ENCODE measurements around the gene RAVER2. TPM values are rescaled to one million over a fixed set of nuclear protein-coding genes. Genes with fewer than 3 reads are reported as not detected.
"Not testable (repeated sequence)": the region's sequence is repeated elsewhere in the genome, so short reads cannot be mapped to it uniquely, and the experiment has no call there.

RAVER2 gene
- total RNA-seq, 1 experiment from 2014 or later = 13.3 TPM

GRCh38 chr1:64775113-64775512 lies 30.2 kb downstream of the RAVER2 start:
- Histone ChIP-seq H2AK5ac (ENCODE audit: insufficient read length, low read length) (no peak overlapping the region), H3K79me1 (ENCODE audit: insufficient read depth, low read depth, low read length, poor library complexity, severe bottlenecking) (no peaks in the 10 kb centered on the region), H2BK15ac (ENCODE audit: low read depth, low read length) (no peak overlapping the region), H3K27me3 (ENCODE audit: insufficient read depth, low read length) (no peaks in the 10 kb centered on the region), H2BK5ac (ENCODE audit: insufficient read length, low read length) (no peak overlapping the region), H3K9ac (ENCODE audit: extremely low read depth, insufficient read length, low read length) (no peak overlapping the region), H4K91ac (ENCODE audit: insufficient read length, low read depth, low read length) (no peak overlapping the region), H3K18ac (ENCODE audit: insufficient read length, low read depth, low read length) (no peak overlapping the region), H2BK120ac (ENCODE audit: low read depth, low read length, poor library complexity, severe bottlenecking) (no peak overlapping the region), H2BK12ac (ENCODE audit: insufficient read length, low read depth, low read length) (no peak overlapping the region), H4K8ac (replicated peaks; ENCODE audit: insufficient read length, low read depth, low read length) (no peak overlapping the region), H3T11ph (ENCODE audit: low read length) (no peak overlapping the region), H3K79me2 (ENCODE audit: insufficient read depth, low read length) (no peaks in the 10 kb centered on the region), H3K4me1 (ENCODE audit: insufficient read depth, low read length) (no peaks in the 10 kb centered on the region), H4K5ac (ENCODE audit: insufficient read length, low read depth, low read length) (no peak overlapping the region), H3K4ac (ENCODE audit: low read depth, low read length) (no peak overlapping the region), H3K4me2 (ENCODE audit: insufficient read depth, insufficient read length, low read length) (no peak overlapping the region), H2AFZ (ENCODE audit: low read length) (no peak overlapping the region), H4K20me1 (ENCODE audit: control insufficient read depth, insufficient read depth, insufficient read length) (no peaks in the 10 kb centered on the region), H3K23ac (ENCODE audit: insufficient read length, low read depth, low read length) (no peak overlapping the region), H3K27ac (ENCODE audit: insufficient read length, low read depth, low read length) (no peak overlapping the region), H3K56ac (ENCODE audit: insufficient read length, low read depth, low read length) (no peak overlapping the region), H2BK20ac (ENCODE audit: low read depth, low read length, poor library complexity, severe bottlenecking) (no peak overlapping the region), H3K9me3 (ENCODE audit: control insufficient read depth, low read depth, low read length) (no peaks in the 10 kb centered on the region), H3K14ac (ENCODE audit: insufficient read depth, low read length) (no peak overlapping the region), H3K23me2 (ENCODE audit: insufficient read length, low read depth, low read length, poor library complexity, severe bottlenecking) (no peaks in the 10 kb centered on the region)
- Mint-ChIP-seq H3K36me3 (ENCODE audit: insufficient read depth in 1 of 3, low read depth in 3 of 3) (peaks cover 21 to 27% (median 21%) of the 10 kb centered on the region in 3 experiments), H3K4me3 (no peak overlapping the region), H3K27me3 (ENCODE audit: low read depth) (no peaks in the 10 kb centered on the region), H3K4me1 (no peaks in the 10 kb centered on the region), H3K9me3 (peaks cover 9 to 15% of the 10 kb centered on the region in 2 experiments; a peak in 4 of 5 replicates), H3K27ac (no peak overlapping the region)
- 100% methylated on average over 1 of the region's 3 CpGs for WGBS (ENCODE audit: extremely low coverage, insufficient read length, low lambda C conversion rate)
- TF ChIP-seq, protein P1, sequence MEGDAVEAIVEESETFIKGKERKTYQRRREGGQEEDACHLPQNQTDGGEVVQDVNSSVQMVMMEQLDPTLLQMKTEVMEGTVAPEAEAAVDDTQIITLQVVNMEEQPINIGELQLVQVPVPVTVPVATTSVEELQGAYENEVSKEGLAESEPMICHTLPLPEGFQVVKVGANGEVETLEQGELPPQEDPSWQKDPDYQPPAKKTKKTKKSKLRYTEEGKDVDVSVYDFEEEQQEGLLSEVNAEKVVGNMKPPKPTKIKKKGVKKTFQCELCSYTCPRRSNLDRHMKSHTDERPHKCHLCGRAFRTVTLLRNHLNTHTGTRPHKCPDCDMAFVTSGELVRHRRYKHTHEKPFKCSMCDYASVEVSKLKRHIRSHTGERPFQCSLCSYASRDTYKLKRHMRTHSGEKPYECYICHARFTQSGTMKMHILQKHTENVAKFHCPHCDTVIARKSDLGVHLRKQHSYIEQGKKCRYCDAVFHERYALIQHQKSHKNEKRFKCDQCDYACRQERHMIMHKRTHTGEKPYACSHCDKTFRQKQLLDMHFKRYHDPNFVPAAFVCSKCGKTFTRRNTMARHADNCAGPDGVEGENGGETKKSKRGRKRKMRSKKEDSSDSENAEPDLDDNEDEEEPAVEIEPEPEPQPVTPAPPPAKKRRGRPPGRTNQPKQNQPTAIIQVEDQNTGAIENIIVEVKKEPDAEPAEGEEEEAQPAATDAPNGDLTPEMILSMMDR (conservative IDR thresholded peaks at IDR 0.05) = no peak
- no peak for DNase-seq

GRCh38 chr1:64782044-64782443 lies 37.2 kb downstream of the RAVER2 start:
- H3K4me3 Mint-ChIP-seq; H3K18ac ChIP-seq (ENCODE audit: insufficient read length, low read depth, low read length); H3K4me1 Mint-ChIP-seq; H2BK20ac ChIP-seq (ENCODE audit: low read depth, low read length, poor library complexity, severe bottlenecking); H3K4me1 ChIP-seq (ENCODE audit: insufficient read depth, low read length); H3K4me2 ChIP-seq (ENCODE audit: insufficient read depth, insufficient read length, low read length); H3K79me2 ChIP-seq (ENCODE audit: insufficient read depth, low read length); H4K8ac ChIP-seq (replicated peaks; ENCODE audit: insufficient read length, low read depth, low read length); H2AFZ ChIP-seq (ENCODE audit: low read length); H3K79me1 ChIP-seq (ENCODE audit: insufficient read depth, low read depth, low read length, poor library complexity, severe bottlenecking); H3K27ac Mint-ChIP-seq; H3K9ac ChIP-seq (ENCODE audit: extremely low read depth, insufficient read length, low read length); H4K5ac ChIP-seq (ENCODE audit: insufficient read length, low read depth, low read length); H2BK15ac ChIP-seq (ENCODE audit: low read depth, low read length); H3K9me3 ChIP-seq (ENCODE audit: control insufficient read depth, low read depth, low read length); H3K27me3 ChIP-seq (ENCODE audit: insufficient read depth, low read length); H2BK5ac ChIP-seq (ENCODE audit: insufficient read length, low read length); H2BK120ac ChIP-seq (ENCODE audit: low read depth, low read length, poor library complexity, severe bottlenecking); H2BK12ac ChIP-seq (ENCODE audit: insufficient read length, low read depth, low read length); H3K14ac ChIP-seq (ENCODE audit: insufficient read depth, low read length); H3K56ac ChIP-seq (ENCODE audit: insufficient read length, low read depth, low read length); H4K91ac ChIP-seq (ENCODE audit: insufficient read length, low read depth, low read length); H3K9me3 Mint-ChIP-seq; H2AK5ac ChIP-seq (ENCODE audit: insufficient read length, low read length); H3K4ac ChIP-seq (ENCODE audit: low read depth, low read length); H3K27ac ChIP-seq (ENCODE audit: insufficient read length, low read depth, low read length); H3K27me3 Mint-ChIP-seq (ENCODE audit: low read depth); DNase-seq; H3T11ph ChIP-seq (ENCODE audit: low read length); H4K20me1 ChIP-seq (ENCODE audit: control insufficient read depth, insufficient read depth, insufficient read length); H3K23ac ChIP-seq (ENCODE audit: insufficient read length, low read depth, low read length); H3K23me2 ChIP-seq (ENCODE audit: insufficient read length, low read depth, low read length, poor library complexity, severe bottlenecking): not testable (repeated sequence)
- WGBS (ENCODE audit: extremely low coverage, insufficient read length, low lambda C conversion rate) = no CpG with 5 or more reads among the region's 6 CpGs
- H3K36me3 Mint-ChIP-seq (ENCODE audit: insufficient read depth in 1 of 3, low read depth in 3 of 3) = peaks cover 18 to 23% (median 22%) of the 10 kb centered on the region in 3 experiments

All from H9 (cell line).